ENCODE results near the gene TMED9. TPM values are rescaled to one million over a fixed set of nuclear protein-coding genes. Genes with fewer than 3 reads are reported as not detected.
"Not testable (repeated sequence)": the region's sequence is repeated elsewhere in the genome, so short reads cannot be mapped to it uniquely, and the experiment has no call there.

Gene TMED9
- total RNA-seq, 2 donors from 2014 or later, result 49.6 to 63.8 TPM

GRCh38 chr5:177610770-177611445 lies 18.9 kb downstream of the TMED9 start:
- H3K9me3 ChIP-seq, result no peaks in the 10 kb centered on the region
- H3K4me1 ChIP-seq, result peaks cover 0 to 9% of the 10 kb centered on the region in 2 donors
- H3K27ac ChIP-seq, result no peak overlapping the region
- H3K27me3 ChIP-seq, result no peaks in the 10 kb centered on the region
- H3K36me3 ChIP-seq, result no peaks in the 10 kb centered on the region
- peak; percentile 44 for DNase-seq (ENCODE audit: low spot score)
- H3K4me3 ChIP-seq, result no peak overlapping the region
- TF ChIP-seq CTCF (IDR thresholded peaks at IDR 0.05), result no peak

GRCh38 chr5:177611446-177612214 lies 19.6 kb downstream of the TMED9 start:
- no peak overlapping the region for H3K27ac ChIP-seq
- no peak overlapping the region for H3K4me3 ChIP-seq
- peaks cover 0 to 9% of the 10 kb centered on the region in 2 donors for H3K4me1 ChIP-seq
- no peaks in the 10 kb centered on the region for H3K9me3 ChIP-seq
- H3K27me3 ChIP-seq, result no peaks in the 10 kb centered on the region
- no peaks in the 10 kb centered on the region for H3K36me3 ChIP-seq
- no peak for TF ChIP-seq CTCF (IDR thresholded peaks at IDR 0.05)
- DNase-seq (ENCODE audit: low spot score), result peak; percentile 43

GRCh38 chr5:177612215-177612673 lies 20.2 kb downstream of the TMED9 start:
- H3K27ac ChIP-seq, result no peak overlapping the region
- DNase-seq (ENCODE audit: low spot score), result peak; percentile 44
- no peak for TF ChIP-seq CTCF (IDR thresholded peaks at IDR 0.05)
- peaks cover 0 to 6% of the 10 kb centered on the region in 2 donors for H3K4me1 ChIP-seq
- no peaks in the 10 kb centered on the region for H3K36me3 ChIP-seq
- H3K9me3 ChIP-seq, result no peaks in the 10 kb centered on the region
- H3K27me3 ChIP-seq, result no peaks in the 10 kb centered on the region
- H3K4me3 ChIP-seq, result no peak overlapping the region

GRCh38 chr5:177620560-177620959 lies 28.6 kb downstream of the TMED9 start:
- Histone ChIP-seq H3K4me1 (no peaks in the 10 kb centered on the region), H3K27ac (no peak overlapping the region), H3K36me3 (peaks cover 20% of the 10 kb centered on the region), H3K27me3 (no peaks in the 10 kb centered on the region), H3K4me3 (no peak overlapping the region), H3K9me3 (no peaks in the 10 kb centered on the region)
- no peak for DNase-seq (ENCODE audit: low spot score)
- TF ChIP-seq CTCF (IDR thresholded peaks at IDR 0.05), result no peak

GRCh38 chr5:177624172-177624571 lies 32.2 kb downstream of the TMED9 start:
- not testable (repeated sequence) for H3K4me1 ChIP-seq; H3K9me3 ChIP-seq; H3K36me3 ChIP-seq; H3K4me3 ChIP-seq; H3K27ac ChIP-seq; H3K27me3 ChIP-seq; DNase-seq (ENCODE audit: low spot score)

GRCh38 chr5:177630186-177630585 lies 38.2 kb downstream of the TMED9 start:
- H3K4me3 ChIP-seq; H3K9me3 ChIP-seq; H3K27ac ChIP-seq; H3K4me1 ChIP-seq; H3K27me3 ChIP-seq; DNase-seq (ENCODE audit: low spot score); H3K36me3 ChIP-seq: not testable (repeated sequence)

- DNase-seq (ENCODE audit: low spot score); H3K27me3 ChIP-seq; H3K36me3 ChIP-seq; H3K4me3 ChIP-seq; H3K27ac ChIP-seq; H3K4me1 ChIP-seq; H3K9me3 ChIP-seq: not testable (repeated sequence)
Measured at GRCh38 chr5:177634912-177635311, 42.9 kb downstream of the TMED9 start.

GRCh38 chr5:177645462-177645861 lies 53.5 kb downstream of the TMED9 start:
- not testable (repeated sequence) for H3K4me3 ChIP-seq; H3K36me3 ChIP-seq; H3K4me1 ChIP-seq; DNase-seq (ENCODE audit: low spot score); H3K9me3 ChIP-seq; H3K27ac ChIP-seq; H3K27me3 ChIP-seq

All from right atrium auricular region (tissue), 2 donors.